ENCODE results near the gene ADRA1B.

Gene ADRA1B

GRCh38 chr5:159928122-159928909, 12.0 kb downstream of the ADRA1B start:
- DNase-seq (ENCODE audit: low spot score) = no peak

GRCh38 chr5:159929176-159929575, 12.9 kb downstream of the ADRA1B start:
- no peak for DNase-seq (ENCODE audit: low spot score)

GRCh38 chr5:159933531-159934485, 17.5 kb downstream of the ADRA1B start:
- DNase-seq (ENCODE audit: low spot score) = no peak

- no peak for DNase-seq (ENCODE audit: low spot score)
Measured at GRCh38 chr5:159935946-159936345, 19.7 kb downstream of the ADRA1B start.

- no peak for DNase-seq (ENCODE audit: low spot score)
Measured at GRCh38 chr5:159936686-159937329, 20.5 kb downstream of the ADRA1B start.

- no peak for DNase-seq (ENCODE audit: low spot score)
Measured at GRCh38 chr5:159937580-159937979, 21.3 kb downstream of the ADRA1B start.

GRCh38 chr5:159943326-159943725, 27.0 kb downstream of the ADRA1B start:
- DNase-seq (ENCODE audit: low spot score) = no peak

GRCh38 chr5:159944056-159944600, 27.8 kb downstream of the ADRA1B start:
- no peak for DNase-seq (ENCODE audit: low spot score)

GRCh38 chr5:159945359-159945758, 29.1 kb downstream of the ADRA1B start:
- DNase-seq (ENCODE audit: low spot score) = no peak

GRCh38 chr5:159947708-159948358, 31.6 kb downstream of the ADRA1B start:
- no peak for DNase-seq (ENCODE audit: low spot score)

- no peak for DNase-seq (ENCODE audit: low spot score)
Measured at GRCh38 chr5:159951387-159951786, 35.1 kb downstream of the ADRA1B start.

GRCh38 chr5:159951834-159952233, 35.6 kb downstream of the ADRA1B start:
- no peak for DNase-seq (ENCODE audit: low spot score)

- DNase-seq (ENCODE audit: low spot score) = no peak
Measured at GRCh38 chr5:159953609-159954008, 37.3 kb downstream of the ADRA1B start.

GRCh38 chr5:159955056-159955624, 38.9 kb downstream of the ADRA1B start:
- no peak for DNase-seq (ENCODE audit: low spot score)

- DNase-seq (ENCODE audit: low spot score) = no peak
Measured at GRCh38 chr5:159956074-159956473, 39.8 kb downstream of the ADRA1B start.

GRCh38 chr5:159961176-159962160, 45.2 kb downstream of the ADRA1B start:
- DNase-seq (ENCODE audit: low spot score) = no peak

- DNase-seq (ENCODE audit: low spot score) = no peak
Measured at GRCh38 chr5:159962214-159962613, 45.9 kb downstream of the ADRA1B start.

GRCh38 chr5:159963935-159964334, 47.7 kb downstream of the ADRA1B start:
- no peak for DNase-seq (ENCODE audit: low spot score)

GRCh38 chr5:159965031-159965837, 49.0 kb downstream of the ADRA1B start:
- no peak for DNase-seq (ENCODE audit: low spot score)
